Glutamatergic neuron (in vitro differentiated cells): ENCODE results near the gene SFTA2. TPM values are rescaled to one million over a fixed set of nuclear protein-coding genes. Genes with fewer than 3 reads are reported as not detected.

Experiments used
- DNase-seq: peaks from one replicate; pipeline ENCODE4 v3.0.0; 2022
- H3K27ac Mint-ChIP-seq: one replicate; pipeline ENCODE4 v1.8.0; 2020; ENCODE audit warnings: mild to moderate bottlenecking, mixed read lengths, inconsistent platforms; ENCODE audit not compliant: unreplicated experiment
- H3K27me3 Mint-ChIP-seq: one replicate; pipeline ENCODE4 v1.8.0; 2020; ENCODE audit warnings: mild to moderate bottlenecking, moderate library complexity, mixed read lengths, inconsistent platforms; ENCODE audit not compliant: unreplicated experiment
- H3K36me3 Mint-ChIP-seq: one replicate; pipeline ENCODE4 v1.8.0; 2020; ENCODE audit warnings: mild to moderate bottlenecking, mixed read lengths, inconsistent platforms; ENCODE audit not compliant: unreplicated experiment
- H3K4me1 Mint-ChIP-seq: one replicate; pipeline ENCODE4 v1.8.0; 2020; ENCODE audit warnings: mild to moderate bottlenecking, low read depth, mixed read lengths, inconsistent platforms; ENCODE audit not compliant: unreplicated experiment
- H3K4me3 Mint-ChIP-seq: one replicate; pipeline ENCODE4 v1.8.0; 2020; ENCODE audit warnings: mild to moderate bottlenecking, mixed read lengths, inconsistent platforms; ENCODE audit not compliant: unreplicated experiment
- H3K9me3 Mint-ChIP-seq: one replicate; pipeline ENCODE4 v1.8.0; 2020; ENCODE audit warnings: mild to moderate bottlenecking, moderate library complexity, mixed read lengths, inconsistent platforms; ENCODE audit not compliant: unreplicated experiment
- total RNA-seq: library from RNA; stranded (reverse); fragmentation: NEBNext Ultra II Directional; extraction: Animal tissue kit (Norgen Biotek cat#: 25700); gene quantifications from one replicate; pipeline ENCODE4 v1.2.1, GENCODE V29; 2021; ENCODE audit not compliant: unreplicated experiment
- TF ChIP-seq, protein P1 (sequence below): fragments of 200-600 bp; sonication (generic); IDR thresholded peaks from one replicate; pipeline ENCODE4 v1.5.0; 2021; ENCODE audit not compliant: partially characterized antibody, unreplicated experiment

SFTA2 gene
- total RNA-seq, 1 donor from 2014 or later = not detected

- TF ChIP-seq, protein P1, sequence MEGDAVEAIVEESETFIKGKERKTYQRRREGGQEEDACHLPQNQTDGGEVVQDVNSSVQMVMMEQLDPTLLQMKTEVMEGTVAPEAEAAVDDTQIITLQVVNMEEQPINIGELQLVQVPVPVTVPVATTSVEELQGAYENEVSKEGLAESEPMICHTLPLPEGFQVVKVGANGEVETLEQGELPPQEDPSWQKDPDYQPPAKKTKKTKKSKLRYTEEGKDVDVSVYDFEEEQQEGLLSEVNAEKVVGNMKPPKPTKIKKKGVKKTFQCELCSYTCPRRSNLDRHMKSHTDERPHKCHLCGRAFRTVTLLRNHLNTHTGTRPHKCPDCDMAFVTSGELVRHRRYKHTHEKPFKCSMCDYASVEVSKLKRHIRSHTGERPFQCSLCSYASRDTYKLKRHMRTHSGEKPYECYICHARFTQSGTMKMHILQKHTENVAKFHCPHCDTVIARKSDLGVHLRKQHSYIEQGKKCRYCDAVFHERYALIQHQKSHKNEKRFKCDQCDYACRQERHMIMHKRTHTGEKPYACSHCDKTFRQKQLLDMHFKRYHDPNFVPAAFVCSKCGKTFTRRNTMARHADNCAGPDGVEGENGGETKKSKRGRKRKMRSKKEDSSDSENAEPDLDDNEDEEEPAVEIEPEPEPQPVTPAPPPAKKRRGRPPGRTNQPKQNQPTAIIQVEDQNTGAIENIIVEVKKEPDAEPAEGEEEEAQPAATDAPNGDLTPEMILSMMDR = no peak
- H3K36me3 Mint-ChIP-seq = peaks cover 5% of the 10 kb centered on the region
- H3K27me3 Mint-ChIP-seq = peaks cover 19% of the 10 kb centered on the region
- no peak overlapping the region for H3K27ac Mint-ChIP-seq
- H3K4me3 Mint-ChIP-seq = no peak overlapping the region
- H3K4me1 Mint-ChIP-seq = peaks cover 26% of the 10 kb centered on the region
- H3K9me3 Mint-ChIP-seq = peaks cover 10% of the 10 kb centered on the region
- DNase-seq = no peak
Measured at GRCh38 chr6:30888816-30889495, 43.0 kb downstream of the SFTA2 start.

DNA sequence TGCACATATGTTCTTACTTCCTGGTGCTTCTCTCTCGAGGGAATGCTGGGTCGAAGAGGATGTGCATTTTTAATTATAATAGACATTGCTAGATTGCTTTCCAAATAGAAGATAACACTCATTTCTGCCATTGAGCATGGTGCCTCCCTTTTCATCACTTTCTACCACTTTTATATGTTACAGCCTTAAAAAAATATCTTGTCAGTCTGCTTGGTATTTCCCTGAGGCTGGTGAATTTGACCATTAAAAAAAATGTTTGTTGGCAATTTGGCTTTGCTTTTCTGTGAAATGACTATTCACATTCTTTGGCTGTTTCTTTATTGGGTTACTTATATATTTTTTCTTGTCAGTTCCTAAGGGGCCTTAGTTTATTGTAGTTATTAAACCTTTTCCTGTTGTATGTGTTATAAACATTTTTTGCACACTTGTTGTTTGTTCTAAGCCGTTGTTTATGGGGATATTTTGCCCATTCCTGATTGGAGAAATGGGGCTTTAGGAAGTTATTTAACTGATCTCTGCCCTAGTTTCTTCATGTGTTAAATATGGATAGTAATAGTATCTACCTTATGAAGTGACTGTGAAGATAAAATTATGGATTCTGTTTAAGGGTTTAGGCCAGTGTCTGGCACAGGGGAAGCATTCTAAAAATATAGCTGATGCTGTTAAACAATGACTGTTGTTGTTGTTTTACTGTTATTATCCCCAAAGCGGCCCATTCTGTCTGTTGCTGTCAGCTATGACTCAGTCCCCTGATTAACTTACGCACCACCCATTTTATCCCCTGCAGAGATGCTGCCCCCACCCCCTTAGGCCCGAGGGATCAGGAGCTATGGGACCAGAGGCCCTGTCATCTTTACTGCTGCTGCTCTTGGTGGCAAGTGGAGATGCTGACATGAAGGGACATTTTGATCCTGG is 43.8 kb downstream of the SFTA2 start:
- TF ChIP-seq, protein P1 = no peak
- peak overlapping the region; percentile 2 for H3K4me3 Mint-ChIP-seq
- H3K36me3 Mint-ChIP-seq = peaks cover 5% of the 10 kb centered on the region
- H3K9me3 Mint-ChIP-seq = peaks cover 10% of the 10 kb centered on the region
- peaks cover 19% of the 10 kb centered on the region for H3K27me3 Mint-ChIP-seq
- DNase-seq = no peak
- peaks cover 31% of the 10 kb centered on the region for H3K4me1 Mint-ChIP-seq
- H3K27ac Mint-ChIP-seq = no peak overlapping the region

DNA sequence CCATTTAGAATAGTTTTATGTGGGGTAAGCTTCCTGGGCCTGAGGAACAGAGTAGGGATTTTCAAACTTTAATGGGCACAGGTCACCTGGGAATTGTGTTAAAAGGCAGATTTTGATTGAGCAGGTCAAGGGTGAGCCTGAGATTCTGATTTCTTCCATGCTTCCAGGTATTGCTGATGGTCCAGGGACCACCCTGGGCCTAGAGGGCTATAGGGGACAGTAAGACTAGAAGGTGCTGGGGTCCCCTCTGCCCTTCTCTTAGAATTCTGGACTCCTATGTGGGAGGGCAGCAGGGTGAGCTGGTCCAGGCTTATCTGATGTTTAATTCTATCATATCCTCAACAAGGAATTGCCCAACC is 45.1 kb downstream of the SFTA2 start:
- Mint-ChIP-seq H3K4me3 (peak overlapping the region; percentile 88), H3K27me3 (peaks cover 17% of the 10 kb centered on the region), H3K36me3 (no peaks in the 10 kb centered on the region), H3K27ac (peak overlapping the region; percentile 90), H3K9me3 (peaks cover 9% of the 10 kb centered on the region), H3K4me1 (peaks cover 40% of the 10 kb centered on the region)
- TF ChIP-seq, protein P1 = no peak
- no peak for DNase-seq

DNA sequence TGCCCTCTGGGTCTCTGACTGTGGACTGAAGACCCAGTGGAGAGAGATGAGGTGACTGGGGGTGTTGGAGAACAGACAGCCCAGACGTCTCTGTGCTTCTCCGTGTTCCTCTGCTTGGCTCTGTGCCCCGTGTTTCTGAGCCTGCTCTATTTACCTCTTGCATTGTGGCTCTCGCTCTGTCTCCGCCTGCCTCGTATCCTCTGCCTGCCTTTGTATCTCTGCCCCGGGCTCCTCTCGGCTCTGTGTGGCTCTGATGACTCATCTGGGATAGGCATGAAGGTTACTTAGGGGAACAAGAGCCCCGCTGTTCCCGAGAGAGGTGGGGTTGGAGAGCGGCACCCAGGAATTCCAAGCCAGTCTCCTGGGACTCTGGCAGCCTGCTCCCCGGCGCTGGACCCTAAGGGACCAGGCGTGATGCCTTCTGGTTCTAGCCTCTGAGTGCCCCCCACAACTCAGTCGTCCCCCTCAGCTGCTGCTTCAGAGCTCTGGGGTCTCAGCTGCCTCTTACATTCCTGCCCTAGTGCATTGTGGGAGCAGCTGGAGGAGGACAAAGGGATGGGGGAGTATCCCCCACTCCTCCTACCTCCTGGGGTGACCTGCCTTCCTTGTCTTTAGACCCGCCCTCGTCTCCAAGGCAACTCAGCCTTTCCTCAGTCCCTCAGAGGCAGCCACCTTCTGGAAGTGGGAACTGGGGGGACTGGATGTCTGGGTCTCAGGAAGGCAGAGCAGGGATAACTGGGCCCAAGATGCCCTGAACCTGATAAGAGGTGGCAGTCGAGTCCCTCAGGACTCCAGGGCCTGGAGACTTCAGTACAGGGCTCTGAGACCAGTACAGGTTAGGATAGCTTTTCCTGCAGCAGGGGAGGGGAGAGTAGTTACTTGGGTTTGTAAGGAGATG is 45.7 kb downstream of the SFTA2 start:
- peak overlapping the region; percentile 90 for H3K27ac Mint-ChIP-seq
- peaks cover 21% of the 10 kb centered on the region for H3K27me3 Mint-ChIP-seq
- peak; percentile 38 for DNase-seq
- H3K36me3 Mint-ChIP-seq = no peaks in the 10 kb centered on the region
- peaks cover 46% of the 10 kb centered on the region for H3K4me1 Mint-ChIP-seq
- TF ChIP-seq, protein P1 = no peak
- peaks cover 15% of the 10 kb centered on the region for H3K9me3 Mint-ChIP-seq
- peak overlapping the region; percentile 88 for H3K4me3 Mint-ChIP-seq
